Ishikawa (cell line): Measurements from ENCODE around the gene EQTN.

Source experiments
- CEBPB ChIP-seq: IDR thresholded peaks from 2 replicates; pipeline ENCODE4 v1.6.1; 2012
- CREB1 ChIP-seq: IDR thresholded peaks from 2 replicates; pipeline ENCODE4 v1.6.1; 2012; ENCODE audit warnings: low read depth
- EGR1 ChIP-seq: IDR thresholded peaks from 2 replicates; pipeline ENCODE4 v1.6.1; 2012
- EP300 ChIP-seq: IDR thresholded peaks from 2 replicates; pipeline ENCODE4 v1.6.1; 2012; ENCODE audit warnings: borderline replicate concordance
- FOXM1 ChIP-seq: IDR thresholded peaks from 2 replicates; pipeline ENCODE4 v1.6.1; 2012; ENCODE audit warnings: low read depth, borderline replicate concordance
- MAX ChIP-seq: IDR thresholded peaks from 2 replicates; pipeline ENCODE4 v1.6.1; 2012
- NFIC ChIP-seq: IDR thresholded peaks from 2 replicates; pipeline ENCODE4 v1.6.1; 2012
- RAD21 ChIP-seq: IDR thresholded peaks from 2 replicates; pipeline ENCODE4 v1.6.1; 2012; ENCODE audit warnings: low read depth
- TAF1 ChIP-seq: IDR thresholded peaks from 2 replicates; pipeline ENCODE4 v1.6.1; 2012; ENCODE audit warnings: low read depth, mild to moderate bottlenecking
- TCF12 ChIP-seq: IDR thresholded peaks from 2 replicates; pipeline ENCODE4 v1.6.1; 2012; ENCODE audit warnings: low read depth
- TEAD4 ChIP-seq: IDR thresholded peaks from 2 replicates; pipeline ENCODE4 v1.6.1; 2012
- YY1 ChIP-seq: IDR thresholded peaks from 2 replicates; pipeline ENCODE4 v1.6.1; 2012; ENCODE audit warnings: low read depth
- ZBTB7A ChIP-seq: IDR thresholded peaks from 2 replicates; pipeline ENCODE4 v1.6.1; 2012; ENCODE audit warnings: low read depth
- TF ChIP-seq, protein P1 (sequence below): IDR thresholded peaks from 2 replicates; pipeline ENCODE4 v1.6.1; 2012; ENCODE audit warnings: low read depth, mild to moderate bottlenecking
- TF ChIP-seq, protein P2 (sequence below): IDR thresholded peaks from 2 replicates; pipeline ENCODE4 v1.6.1; 2012

Gene EQTN

DNA sequence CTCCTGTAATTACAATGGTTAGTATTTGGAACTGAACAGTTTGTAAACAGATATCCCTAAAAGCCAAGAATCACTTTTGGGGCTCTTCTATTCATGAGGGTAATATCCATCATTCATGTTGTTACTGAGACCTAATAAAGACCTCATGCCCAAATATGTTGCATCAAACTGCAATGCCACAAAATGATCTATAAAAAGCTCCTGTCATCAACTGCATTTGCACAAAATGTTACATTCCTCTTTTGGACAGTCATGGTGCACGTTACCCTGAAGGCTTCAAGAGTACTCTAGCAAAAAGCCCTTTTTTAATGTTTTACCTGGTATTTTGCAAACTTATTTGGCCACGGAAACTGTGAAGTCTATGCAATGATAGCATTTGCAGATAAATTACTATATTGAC, 14.2 kb upstream of the EQTN start:
- no peak for TF ChIP-seq RAD21
- no peak for TF ChIP-seq YY1
- TF ChIP-seq, protein P1, sequence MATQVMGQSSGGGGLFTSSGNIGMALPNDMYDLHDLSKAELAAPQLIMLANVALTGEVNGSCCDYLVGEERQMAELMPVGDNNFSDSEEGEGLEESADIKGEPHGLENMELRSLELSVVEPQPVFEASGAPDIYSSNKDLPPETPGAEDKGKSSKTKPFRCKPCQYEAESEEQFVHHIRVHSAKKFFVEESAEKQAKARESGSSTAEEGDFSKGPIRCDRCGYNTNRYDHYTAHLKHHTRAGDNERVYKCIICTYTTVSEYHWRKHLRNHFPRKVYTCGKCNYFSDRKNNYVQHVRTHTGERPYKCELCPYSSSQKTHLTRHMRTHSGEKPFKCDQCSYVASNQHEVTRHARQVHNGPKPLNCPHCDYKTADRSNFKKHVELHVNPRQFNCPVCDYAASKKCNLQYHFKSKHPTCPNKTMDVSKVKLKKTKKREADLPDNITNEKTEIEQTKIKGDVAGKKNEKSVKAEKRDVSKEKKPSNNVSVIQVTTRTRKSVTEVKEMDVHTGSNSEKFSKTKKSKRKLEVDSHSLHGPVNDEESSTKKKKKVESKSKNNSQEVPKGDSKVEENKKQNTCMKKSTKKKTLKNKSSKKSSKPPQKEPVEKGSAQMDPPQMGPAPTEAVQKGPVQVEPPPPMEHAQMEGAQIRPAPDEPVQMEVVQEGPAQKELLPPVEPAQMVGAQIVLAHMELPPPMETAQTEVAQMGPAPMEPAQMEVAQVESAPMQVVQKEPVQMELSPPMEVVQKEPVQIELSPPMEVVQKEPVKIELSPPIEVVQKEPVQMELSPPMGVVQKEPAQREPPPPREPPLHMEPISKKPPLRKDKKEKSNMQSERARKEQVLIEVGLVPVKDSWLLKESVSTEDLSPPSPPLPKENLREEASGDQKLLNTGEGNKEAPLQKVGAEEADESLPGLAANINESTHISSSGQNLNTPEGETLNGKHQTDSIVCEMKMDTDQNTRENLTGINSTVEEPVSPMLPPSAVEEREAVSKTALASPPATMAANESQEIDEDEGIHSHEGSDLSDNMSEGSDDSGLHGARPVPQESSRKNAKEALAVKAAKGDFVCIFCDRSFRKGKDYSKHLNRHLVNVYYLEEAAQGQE, result no peak
- TF ChIP-seq CREB1, result no peak

GRCh38 chr9:27310582-27310981, 13.6 kb upstream of the EQTN start:
- TF ChIP-seq MAX (no peak), EGR1 (no peak), FOXM1 (no peak), EP300 (no peak), CEBPB (no peak), TEAD4 (no peak), YY1 (no peak), TAF1 (no peak), CREB1 (no peak), RAD21 (no peak), ZBTB7A (no peak)
- TF ChIP-seq, protein P2, sequence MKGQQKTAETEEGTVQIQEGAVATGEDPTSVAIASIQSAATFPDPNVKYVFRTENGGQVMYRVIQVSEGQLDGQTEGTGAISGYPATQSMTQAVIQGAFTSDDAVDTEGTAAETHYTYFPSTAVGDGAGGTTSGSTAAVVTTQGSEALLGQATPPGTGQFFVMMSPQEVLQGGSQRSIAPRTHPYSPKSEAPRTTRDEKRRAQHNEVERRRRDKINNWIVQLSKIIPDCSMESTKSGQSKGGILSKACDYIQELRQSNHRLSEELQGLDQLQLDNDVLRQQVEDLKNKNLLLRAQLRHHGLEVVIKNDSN, result no peak
- TF ChIP-seq, protein P1, result no peak

DNA sequence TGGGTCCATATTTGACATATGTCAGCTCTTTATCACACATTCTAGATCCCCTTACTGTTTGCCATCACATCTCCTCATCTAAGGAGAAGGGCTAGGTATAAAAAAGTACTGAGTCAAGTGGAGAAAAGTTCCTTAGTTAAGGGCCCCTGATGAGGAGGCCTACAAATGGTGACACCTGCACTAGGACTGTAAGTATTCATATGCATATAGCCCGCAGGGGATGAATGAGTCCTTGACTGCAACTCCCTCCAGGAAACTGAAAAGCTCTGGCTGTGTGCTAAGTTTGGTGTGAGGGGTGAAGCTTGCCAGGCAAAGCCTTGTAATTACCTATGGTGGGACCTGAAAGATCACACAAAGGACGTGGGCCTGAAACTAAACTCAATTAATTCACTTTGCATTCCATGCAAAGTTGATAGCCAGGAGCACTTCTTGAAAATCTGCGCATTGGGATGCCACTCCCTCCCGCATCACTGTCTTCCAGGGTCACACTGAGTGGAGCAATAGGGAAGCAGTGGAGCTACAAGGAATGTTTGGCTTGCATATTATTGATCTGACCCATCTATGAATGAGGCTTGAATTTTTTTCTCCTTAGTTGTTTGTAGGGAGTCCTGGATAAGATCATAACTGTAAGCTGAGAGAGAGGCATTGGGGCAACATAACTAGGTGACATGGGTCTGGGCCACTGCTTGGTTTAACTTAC, 11.9 kb upstream of the EQTN start:
- TF ChIP-seq CREB1 (no peak), TEAD4 (no peak), FOXM1 (no peak), RAD21 (no peak)
- TF ChIP-seq, protein P1, result no peak
- TF ChIP-seq, protein P2, result no peak

DNA sequence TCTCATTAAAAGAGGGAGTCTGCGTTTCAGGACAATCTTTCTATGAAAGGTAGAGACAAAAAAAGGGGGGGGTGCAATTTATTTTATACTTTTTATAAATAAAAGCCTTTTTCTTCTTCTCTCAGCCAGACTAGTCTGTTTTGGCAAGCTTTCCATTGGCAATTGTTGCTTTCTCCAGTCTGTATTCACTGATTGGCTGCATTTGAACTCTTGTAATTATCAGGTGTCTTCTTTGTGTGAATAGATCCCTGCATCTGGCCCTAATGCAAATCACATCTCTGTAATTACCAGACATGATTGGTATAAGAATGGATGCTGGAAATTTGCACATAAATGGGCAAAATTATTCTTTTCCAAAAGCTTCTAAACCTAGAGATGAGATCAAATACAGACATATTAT, 7.6 kb upstream of the EQTN start:
- TF ChIP-seq EGR1 (no peak), RAD21 (no peak), NFIC (no peak), CEBPB (no peak), TCF12 (no peak), FOXM1 (no peak), CREB1 (no peak), YY1 (no peak), ZBTB7A (no peak), MAX (no peak), EP300 (no peak), TAF1 (no peak), TEAD4 (no peak)
- TF ChIP-seq, protein P2, result no peak
- TF ChIP-seq, protein P1, result no peak
